NCI-H446 treated with DMSO at 0.1 percent for 48 hours (cell line): Measurements from ENCODE around the gene HEYL.

ENCODE experiments used
- DNase-seq: peaks from one replicate; lab custom pipeline; 2025; lab: John Stamatoyannopoulos, UW

HEYL gene

GRCh38 chr1:39637361-39637760 lies 2.1 kb downstream of the HEYL start:
- no peak for DNase-seq

GRCh38 chr1:39635871-39636210 lies 3.6 kb downstream of the HEYL start:
- DNase-seq = no peak

- no peak for DNase-seq
Observed at GRCh38 chr1:39635205-39635870, 4.1 kb downstream of the HEYL start.

GRCh38 chr1:39633422-39633821 lies 6.0 kb downstream of the HEYL start:
- no peak for DNase-seq

- DNase-seq = no peak
Observed at GRCh38 chr1:39632682-39633417, 6.6 kb downstream of the HEYL start.

- DNase-seq = no peak
Observed at GRCh38 chr1:39632323-39632681, 7.1 kb downstream of the HEYL start.

- DNase-seq = no peak
Observed at GRCh38 chr1:39631361-39632322, 7.8 kb downstream of the HEYL start.

- DNase-seq = no peak
Observed at GRCh38 chr1:39628807-39629350, 10.6 kb downstream of the HEYL start.

GRCh38 chr1:39626646-39627045 lies 12.8 kb downstream of the HEYL start:
- DNase-seq = no peak

GRCh38 chr1:39625462-39626273 lies 13.8 kb downstream of the HEYL start:
- DNase-seq = no peak

- DNase-seq = no peak
Observed at GRCh38 chr1:39625009-39625408, 14.4 kb downstream of the HEYL start.

- peak; percentile 52 for DNase-seq
Observed at GRCh38 chr1:39623053-39623452, 16.4 kb downstream of the HEYL start.

- no peak for DNase-seq
Observed at GRCh38 chr1:39622427-39622826, 17.0 kb downstream of the HEYL start.

- no peak for DNase-seq
Observed at GRCh38 chr1:39620659-39621165, 18.7 kb downstream of the HEYL start.

GRCh38 chr1:39617488-39618049 lies 21.9 kb downstream of the HEYL start:
- no peak for DNase-seq

- DNase-seq = peak; percentile 5
Observed at GRCh38 chr1:39615086-39615673, 24.3 kb downstream of the HEYL start.

- DNase-seq = no peak
Observed at GRCh38 chr1:39614488-39614887, 25.0 kb downstream of the HEYL start.

GRCh38 chr1:39613250-39613649 lies 26.2 kb downstream of the HEYL start:
- no peak for DNase-seq

- no peak for DNase-seq
Observed at GRCh38 chr1:39609618-39610331, 29.7 kb downstream of the HEYL start.

GRCh38 chr1:39608921-39609320 lies 30.5 kb downstream of the HEYL start:
- no peak for DNase-seq
